ENCODE data around the gene PLK3. TPM values are rescaled to one million over a fixed set of nuclear protein-coding genes. Genes with fewer than 3 reads are reported as not detected.

Gene PLK3
- total and polyA plus RNA-seq, 2 donors (not counting 3 experiments of a cell fraction or from before 2014, with no cell fraction given): 55.0 to 66.7 TPM

- CTCF ChIA-PET: interaction anchor here (0.8 to 4.1 kb wide), 4 partner anchors 36 to 180 kb away, joined by 3 to 60 read pairs (median 3); partner anchors contain the start of genes HECTD3 and UROD
Observed at GRCh38 chr1:44834328-44834727, 34.2 kb downstream of the PLK3 start.

More at GRCh38 chr1:44834328-44834727, 34.2 kb downstream of the PLK3 start:
- Histone ChIP-seq H3K4me3 (replicated peaks in 1 of 3; ENCODE audit: insufficient read depth in 1 of 3, low read depth in 1 of 3, low read length in 3 of 3) (no peak overlapping the region), H3K79me2 (ENCODE audit: control insufficient read depth, insufficient read depth, low read length) (no peaks in the 10 kb centered on the region), H3K9me1 (replicated peaks; ENCODE audit: control insufficient read depth, extremely low read depth, insufficient read depth, low read length) (no peaks in the 10 kb centered on the region), H3K4me1 (ENCODE audit: control insufficient read depth, extremely low read depth, insufficient read depth, low read length) (no peaks in the 10 kb centered on the region), H3K27ac (ENCODE audit: insufficient read depth, low read depth, low read length) (no peak overlapping the region), H3K36me3 (ENCODE audit: control insufficient read depth in 2 of 2, extremely low read depth in 1 of 2, insufficient read depth in 2 of 2, low read length in 2 of 2) (no peaks in the 10 kb centered on the region), H3K4me2 (ENCODE audit: insufficient read depth, low read length) (no peak overlapping the region), H4K20me1 (replicated peaks; ENCODE audit: control insufficient read depth, extremely low read depth, insufficient read depth, low read length) (no peaks in the 10 kb centered on the region), H3K9ac (replicated peaks; ENCODE audit: extremely low read depth, insufficient read depth, low read length) (no peak overlapping the region), H3K27me3 (ENCODE audit: control insufficient read depth in 2 of 2, insufficient read depth in 2 of 2, low read length in 2 of 2) (no peaks in the 10 kb centered on the region), H2AFZ (ENCODE audit: low read depth, low read length) (no peak overlapping the region), H3K9me3 (replicated peaks; ENCODE audit: control insufficient read depth, insufficient read depth, low read length) (no peaks in the 10 kb centered on the region)
- FAIRE-seq: no peak
- dilution Hi-C loops (cut with MboI; ENCODE audit: extremely low pct_ligation_motif_present, low sequenced_read_pairs): no loop called here
- no peak for DNase-seq (ENCODE audit: low read depth, low spot score)
- POLR2A ChIA-PET: no interaction called here
- intact Hi-C loops (cut with micrococcal nuclease): loop anchor here (2.0 to 10.0 kb wide), 2 partner anchors 152 to 660 kb away; partner anchors contain the start of genes EIF2B3 and TESK2
- BruUV-seq (replicated peaks): no TSS peak
- TF ChIP-seq POLR2AphosphoS5 (IDR thresholded peaks at IDR 0.05; ENCODE audit: insufficient read depth, low read depth, low read length) (no peak), POLR2A (IDR thresholded peaks at IDR 0.05; ENCODE audit: low read depth, low read length) (no peak), MYC (IDR thresholded peaks at IDR 0.05; ENCODE audit: low read depth, low read length) (no peak), CTCF (IDR thresholded peaks at IDR 0.05; ENCODE audit: extremely low read depth in 1 of 2, insufficient read depth in 1 of 2, low read depth in 1 of 2, low read length in 2 of 2) (no peak), FOS (IDR thresholded peaks at IDR 0.05; ENCODE audit: borderline replicate concordance, insufficient read depth, low read length) (no peak)
